Breast epithelium (tissue), 4 donors: Measurements from ENCODE around the gene MAD2L1BP. TPM values are rescaled to one million over a fixed set of nuclear protein-coding genes. Genes with fewer than 3 reads are reported as not detected.

Source experiments
- DNase-seq, 2 donors: peaks; one replicate each; pipeline ENCODE4 v3.0.0-alpha.2; 2019; ENCODE audit warnings: low spot score in 2 of 2
- H3K27ac ChIP-seq, 2 donors: fragments of 200-600 bp; sonication (generic) in 1 of 2; one replicate each; pipeline ENCODE4 v1.5.1; 2016 to 2019; ENCODE audit warnings: mild to moderate bottlenecking in 1 of 2
- H3K27me3 ChIP-seq, 2 donors: fragments of 200-600 bp; sonication (generic) in 1 of 2; one replicate each; pipeline versions ENCODE4 v1.5.1 to v1.6.0; 2017 to 2019; ENCODE audit warnings: control low read depth in 1 of 2, mild to moderate bottlenecking in 1 of 2
- H3K36me3 ChIP-seq: fragments of 200-600 bp; one replicate; pipeline ENCODE4 v1.5.1; 2019
- H3K4me1 ChIP-seq, 2 donors: fragments of 200-600 bp; sonication (generic); one replicate each; pipeline ENCODE4 v1.5.1; 2016 to 2019; ENCODE audit warnings: control low read depth in 1 of 2
- H3K4me3 ChIP-seq, 3 donors: fragments of 200-600 bp; sonication (generic); 1 replicate in 2 of 3; 2 replicates in 1 of 3; pipeline ENCODE4 v1.5.1; 2016 to 2019; ENCODE audit warnings: mild to moderate bottlenecking in 3 of 3, moderate library complexity in 2 of 3
- H3K9me3 ChIP-seq, 2 donors: fragments of 200-600 bp; sonication (generic) in 1 of 2; one replicate each; pipeline ENCODE4 v1.5.1; 2016 to 2019; ENCODE audit warnings: control low read depth in 1 of 2
- CTCF ChIP-seq, 3 donors: fragments of 450-650 bp; IDR thresholded peaks; one replicate each; pipeline ENCODE4 v1.5.1; 2016 to 2017; ENCODE audit warnings: antibody characterized with exemption in 3 of 3, mild to moderate bottlenecking in 3 of 3, moderate library complexity in 3 of 3
- POLR2A ChIP-seq: fragments of 450-650 bp; IDR thresholded peaks from one replicate; pipeline ENCODE4 v1.6.1; 2016; ENCODE audit warnings: antibody characterized with exemption, mild to moderate bottlenecking, moderate library complexity
- POLR2AphosphoS5 ChIP-seq, 3 donors: sonication (generic); formaldehyde crosslinking; IDR thresholded peaks; one replicate each; pipeline ENCODE4 v1.6.1; 2017; ENCODE audit warnings: antibody characterized with exemption in 3 of 3
- intact Hi-C: fragments of 100-400 bp; cut with DNase I; formaldehyde crosslinking; loops from one replicate; pipeline ENCODE4 v1.15.1; 2023; ENCODE audit warnings: low total_unique reads
- total RNA-seq, 3 donors: library from RNA; depleted of rRNA; stranded (reverse); fragments of >200 nt; gene quantifications; one replicate each; pipeline ENCODE4 v1.1.0, GENCODE V29; 2016

The MAD2L1BP gene
- total RNA-seq, 3 donors from 2014 or later = 33.4 to 53.0 (median 33.4) TPM

GRCh38 chr6:43621836-43622180, 13.8 kb upstream of the MAD2L1BP start:
- Histone ChIP-seq H3K36me3 (no peaks in the 10 kb centered on the region), H3K4me1 (no peaks in the 10 kb centered on the region), H3K27me3 (no peaks in the 10 kb centered on the region), H3K9me3 (no peaks in the 10 kb centered on the region), H3K27ac (no peak overlapping the region), H3K4me3 (no peak overlapping the region)
- TF ChIP-seq POLR2A = no peak
- TF ChIP-seq CTCF (IDR thresholded peaks at IDR 0.05) = no peak
- TF ChIP-seq POLR2AphosphoS5 (IDR thresholded peaks at IDR 0.05) = no peak
- intact Hi-C loops = no loop called here
- DNase-seq = no peak

DNA sequence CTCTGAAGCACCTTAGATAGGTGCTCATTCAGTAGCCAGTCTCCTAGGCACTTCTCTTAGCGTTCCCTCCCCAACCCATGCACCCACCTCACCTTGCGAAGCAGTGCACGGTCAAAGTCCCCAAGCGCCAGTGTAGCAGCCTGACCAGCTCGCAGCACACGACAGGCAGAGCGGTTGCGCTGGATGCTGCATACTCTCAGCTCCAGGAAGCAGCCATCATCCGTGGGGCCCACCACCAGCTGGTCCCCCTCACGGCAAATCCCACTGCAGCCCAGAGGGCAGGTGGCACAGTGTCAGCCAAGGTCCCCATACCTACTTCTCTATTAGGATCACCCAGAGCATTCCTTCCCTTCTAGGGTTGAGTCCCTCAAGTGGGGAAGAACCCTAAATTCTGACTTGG, 13.1 kb upstream of the MAD2L1BP start:
- no peak for TF ChIP-seq CTCF (IDR thresholded peaks at IDR 0.05)
- TF ChIP-seq POLR2A = no peak
- no peak for TF ChIP-seq POLR2AphosphoS5 (IDR thresholded peaks at IDR 0.05)
- Histone ChIP-seq H3K27ac (no peak overlapping the region), H3K4me3 (no peak overlapping the region), H3K27me3 (no peaks in the 10 kb centered on the region), H3K4me1 (peaks cover 0 to 4% of the 10 kb centered on the region in 2 donors), H3K9me3 (no peaks in the 10 kb centered on the region), H3K36me3 (no peaks in the 10 kb centered on the region)
- no peak for DNase-seq
- intact Hi-C loops = no loop called here

DNA sequence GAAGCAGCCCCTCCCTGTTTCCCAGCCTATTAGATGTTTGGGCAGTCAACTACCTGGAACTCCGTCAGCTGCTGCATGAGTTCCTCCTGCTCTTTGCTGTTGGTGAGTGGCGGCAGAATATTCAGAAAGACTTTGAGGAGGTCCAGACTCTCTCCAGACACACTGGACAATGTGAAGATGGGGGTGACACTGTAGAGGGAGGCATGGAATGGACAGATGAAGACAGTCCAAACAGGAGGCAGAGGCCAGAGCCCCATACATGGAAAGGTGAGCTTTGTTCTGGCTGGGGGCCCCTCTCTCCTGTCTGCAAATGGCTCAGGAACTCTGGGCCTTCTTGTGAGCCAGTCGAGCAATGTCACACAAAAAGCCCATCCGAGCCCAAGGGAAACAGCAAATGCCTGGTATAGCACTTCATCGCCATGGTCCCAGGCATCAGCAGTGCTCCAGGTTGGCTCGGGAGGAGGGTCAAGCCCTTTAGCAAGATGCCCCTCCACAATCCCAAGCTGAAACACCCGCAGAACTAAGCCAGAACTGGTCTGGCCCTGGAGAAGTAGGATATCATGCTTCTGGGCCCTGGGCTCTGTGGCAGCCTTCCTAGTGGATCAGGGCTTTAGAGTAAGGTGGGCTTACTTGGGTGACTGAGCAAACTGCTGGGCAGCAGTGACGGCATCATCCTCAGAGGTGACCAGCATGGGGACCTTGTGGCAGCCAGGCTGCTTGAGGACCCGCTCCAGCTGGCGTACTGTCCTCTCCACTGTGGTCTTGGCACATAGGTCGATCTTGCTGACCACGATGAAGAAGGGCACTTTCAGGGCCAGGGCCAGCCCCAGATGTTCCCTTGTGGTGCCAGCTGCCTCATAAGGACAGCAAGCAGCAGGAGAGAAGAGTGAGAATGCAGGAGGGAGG, 11.5 kb upstream of the MAD2L1BP start:
- DNase-seq = no peak
- Histone ChIP-seq H3K27me3 (no peaks in the 10 kb centered on the region), H3K36me3 (no peaks in the 10 kb centered on the region), H3K9me3 (no peaks in the 10 kb centered on the region), H3K4me1 (peaks cover 4% of the 10 kb centered on the region in 2 donors), H3K4me3 (no peak overlapping the region), H3K27ac (no peak overlapping the region)
- intact Hi-C loops = no loop called here
- TF ChIP-seq CTCF (IDR thresholded peaks at IDR 0.05) (no peak), POLR2A (no peak), POLR2AphosphoS5 (IDR thresholded peaks at IDR 0.05) (no peak)

DNA sequence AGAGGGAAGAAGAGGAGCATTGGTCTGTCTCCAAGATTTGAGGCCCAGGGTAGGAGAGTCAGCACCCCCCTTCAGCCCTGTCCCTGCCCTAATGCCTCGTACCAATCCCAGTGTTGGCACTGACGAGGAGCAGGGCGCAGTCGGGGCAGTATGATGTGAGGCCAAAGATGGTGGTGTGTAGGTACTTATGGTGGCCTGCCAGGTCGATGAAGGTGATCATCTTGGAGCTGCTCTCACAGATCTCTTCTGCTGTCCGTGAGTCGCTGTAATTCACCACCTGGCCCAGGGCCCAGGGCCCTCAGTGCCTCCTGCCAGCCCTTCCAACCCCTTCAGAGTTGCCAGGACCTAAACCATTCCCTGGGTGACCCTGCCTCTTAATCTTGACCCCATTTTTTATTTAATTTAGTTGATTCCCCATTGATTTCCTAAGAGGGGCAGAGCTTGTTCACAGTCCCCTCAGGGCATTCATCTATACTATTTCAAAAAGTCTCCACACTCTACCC, 10.8 kb upstream of the MAD2L1BP start:
- Histone ChIP-seq H3K27me3 (no peaks in the 10 kb centered on the region), H3K4me1 (peaks cover 4% of the 10 kb centered on the region in 2 donors), H3K9me3 (no peaks in the 10 kb centered on the region), H3K4me3 (no peak overlapping the region), H3K27ac (no peak overlapping the region), H3K36me3 (no peaks in the 10 kb centered on the region)
- DNase-seq = no peak
- TF ChIP-seq POLR2A = no peak
- TF ChIP-seq POLR2AphosphoS5 (IDR thresholded peaks at IDR 0.05) = no peak
- TF ChIP-seq CTCF (IDR thresholded peaks at IDR 0.05) = no peak
- intact Hi-C loops = no loop called here

DNA sequence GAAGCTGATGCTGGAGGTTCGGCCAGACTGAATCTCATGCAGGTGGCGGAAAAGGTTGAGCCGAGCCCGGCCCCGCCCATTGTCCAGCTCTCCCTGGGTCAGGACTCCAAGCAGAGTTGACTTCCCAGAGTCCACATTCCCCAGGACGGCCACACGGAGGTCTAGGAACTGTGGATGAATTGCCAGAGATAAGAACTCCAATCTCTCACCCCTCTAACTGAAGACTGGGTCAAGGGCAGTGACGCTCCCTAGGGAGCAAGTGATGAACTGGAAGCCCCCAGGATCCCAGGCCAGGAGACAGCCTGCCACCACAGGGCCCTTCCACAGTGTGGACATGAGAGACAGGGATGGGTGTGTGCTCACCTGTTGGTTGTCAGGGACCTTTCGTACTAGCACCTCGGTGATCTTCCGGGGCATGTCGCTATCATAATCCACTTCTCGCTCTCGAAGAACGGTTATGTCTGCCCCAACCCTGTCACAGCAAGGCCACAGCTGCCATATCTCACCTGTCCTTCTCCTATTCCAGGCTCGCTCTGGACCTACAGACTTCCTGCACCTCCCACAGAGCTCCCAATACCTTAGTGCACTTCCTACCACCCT, 10.1 kb upstream of the MAD2L1BP start:
- no peaks in the 10 kb centered on the region for H3K36me3 ChIP-seq

More for the DNA sequence above, 10.1 kb upstream of the MAD2L1BP start:
- intact Hi-C loops = no loop called here
- TF ChIP-seq CTCF (IDR thresholded peaks at IDR 0.05) (no peak), POLR2A (no peak), POLR2AphosphoS5 (IDR thresholded peaks at IDR 0.05) (no peak)
- H3K27ac ChIP-seq = no peak overlapping the region
- H3K27me3 ChIP-seq = no peaks in the 10 kb centered on the region
- no peaks in the 10 kb centered on the region for H3K9me3 ChIP-seq
- H3K4me1 ChIP-seq = peaks cover 4% of the 10 kb centered on the region in 2 donors
- no peak for DNase-seq
- H3K4me3 ChIP-seq = no peak overlapping the region
